Keratinocyte (primary cell): ENCODE results near the gene UGT1A8. TPM values are rescaled to one million over a fixed set of nuclear protein-coding genes. Genes with fewer than 3 reads are reported as not detected.

Source experiments
- DNase-seq: peaks from one replicate; pipeline ENCODE4 v3.0.0-alpha.2; 2011; ENCODE audit warnings: low read depth, missing footprints, low spot score
- FAIRE-seq: peaks from 2 replicates; lab custom pipeline; 2011; peaks lifted over from hg19 to GRCh38; lab: Jason Lieb, UNC
- H2AFZ ChIP-seq: 2 replicates; pipeline ENCODE4 v1.6.0; 2012; ENCODE audit warnings: low read length, control low read depth, inconsistent platforms; ENCODE audit not compliant: control insufficient read depth
- H3K27ac ChIP-seq: 2 replicates; pipeline ENCODE4 v1.5.1; 2011; ENCODE audit warnings: low read length; ENCODE audit not compliant: control insufficient read depth, insufficient read depth
- H3K27me3 ChIP-seq: 3 replicates; pipeline ENCODE4 v1.6.0; 2011; ENCODE audit warnings: low read length; ENCODE audit not compliant: control insufficient read depth, insufficient read depth; ENCODE audit errors: extremely low read depth
- H3K36me3 ChIP-seq, 2 experiments: 2 replicates in 1 of 2; 3 replicates in 1 of 2; pipeline ENCODE4 v1.5.1; 2011; ENCODE audit warnings: low read length in 2 of 2, mild to moderate bottlenecking in 1 of 2; ENCODE audit not compliant: control insufficient read depth in 2 of 2, insufficient read depth in 2 of 2; ENCODE audit errors: extremely low read depth in 1 of 2
- H3K4me1 ChIP-seq: 3 replicates; pipeline ENCODE4 v1.5.1; 2011; ENCODE audit warnings: low read length; ENCODE audit not compliant: control insufficient read depth, insufficient read depth; ENCODE audit errors: extremely low read depth
- H3K4me2 ChIP-seq: 3 replicates; pipeline ENCODE4 v1.6.0; 2011; ENCODE audit warnings: low read depth, low read length; ENCODE audit not compliant: control insufficient read depth, insufficient read depth; ENCODE audit errors: extremely low read depth
- H3K4me3 ChIP-seq, 3 experiments: fragments of 200-600 bp in 1 of 3; sonication (generic) in 1 of 3; 2 replicates in 2 of 3; 3 replicates in 1 of 3; pipeline ENCODE4 v1.5.1; 2011 to 2016; ENCODE audit warnings: low read length in 3 of 3, mild to moderate bottlenecking in 3 of 3, control low read depth in 2 of 3, inconsistent platforms in 1 of 3, low read depth in 1 of 3, mixed read lengths in 1 of 3, mixed run types in 1 of 3, moderate library complexity in 1 of 3; ENCODE audit not compliant: control insufficient read depth in 2 of 3, insufficient read depth in 2 of 3; ENCODE audit errors: extremely low read depth in 1 of 3
- H3K79me2 ChIP-seq: 2 replicates; pipeline ENCODE4 v1.6.0; 2012; ENCODE audit warnings: low read length; ENCODE audit not compliant: control insufficient read depth, insufficient read depth
- H3K9ac ChIP-seq: 3 replicates; pipeline ENCODE4 v1.6.0; 2011; ENCODE audit warnings: low read length; ENCODE audit not compliant: control insufficient read depth, insufficient read depth; ENCODE audit errors: extremely low read depth
- H3K9me1 ChIP-seq: 3 replicates; pipeline ENCODE4 v1.6.0; 2011; ENCODE audit warnings: low read length; ENCODE audit not compliant: control insufficient read depth, insufficient read depth; ENCODE audit errors: extremely low read depth
- H3K9me3 ChIP-seq: 2 replicates; pipeline ENCODE4 v1.5.1; 2012; ENCODE audit warnings: low read depth, low read length; ENCODE audit not compliant: control insufficient read depth
- H4K20me1 ChIP-seq: 3 replicates; pipeline ENCODE4 v1.6.0; 2011; ENCODE audit warnings: low read length; ENCODE audit not compliant: control insufficient read depth, insufficient read depth; ENCODE audit errors: extremely low read depth
- CTCF ChIP-seq, 3 experiments: IDR thresholded peaks in 1 of 3; conservative IDR thresholded peaks in 1 of 3; optimal IDR thresholded peaks in 1 of 3; 2 replicates in 2 of 3; 3 replicates in 1 of 3; pipeline versions ENCODE3 to v1.5.1; 2011; ENCODE audit warnings: low read length in 3 of 3, mild to moderate bottlenecking in 3 of 3, moderate library complexity in 2 of 3, control low read depth in 1 of 3, inconsistent platforms in 1 of 3; ENCODE audit not compliant: insufficient read depth in 2 of 3; ENCODE audit errors: extremely low read depth in 1 of 3
- EZH2 ChIP-seq: IDR thresholded peaks from one replicate; pipeline ENCODE4 v1.6.1; 2012; ENCODE audit warnings: inconsistent platforms, mild to moderate bottlenecking, low read length, moderate library complexity
- dilution Hi-C: fragments of 300-500 bp; cut with MboI; formaldehyde crosslinking; loops from one replicate; pipeline ENCODE4 v1.7.0; 2020; ENCODE audit warnings: low sequenced_read_pairs; ENCODE audit not compliant: extremely low pct_ligation_motif_present
- polyA plus RNA-seq, 5 experiments: library from polyadenylated mRNA; depleted of rRNA in 3 of 5; stranded (reverse) in 3 of 5; stranded (forward) in 1 of 5; unstranded in 1 of 5; fragments of >200 nt; gene quantifications; 1 replicate in 1 of 5; 2 replicates in 3 of 5; 3 replicates in 1 of 5; pipeline versions ENCODE4 v1.2.1 to v1.2.3, GENCODE V29; 2011 to 2012; ENCODE audit warnings: missing spikeins in 2 of 5, low read depth in 1 of 5, low replicate concordance in 1 of 5

Gene UGT1A8
- polyA plus RNA-seq, 1 donor (not counting 4 experiments of a cell fraction or from before 2014, with no cell fraction given), result 0.64 TPM

GRCh38 chr2:233768076-233768475 lies 150.6 kb downstream of the UGT1A8 start:
- H2AFZ ChIP-seq, result no peak overlapping the region
- dilution Hi-C loops, result no loop called here
- no peak for FAIRE-seq
- H4K20me1 ChIP-seq, result no peaks in the 10 kb centered on the region
- H3K27me3 ChIP-seq, result no peaks in the 10 kb centered on the region
- peaks cover 4% of the 10 kb centered on the region for H3K79me2 ChIP-seq
- no peak overlapping the region for H3K27ac ChIP-seq
- no peak for DNase-seq
- H3K36me3 ChIP-seq, result peaks cover 17 to 19% of the 10 kb centered on the region in 2 experiments
- H3K9ac ChIP-seq, result no peak overlapping the region
- H3K4me1 ChIP-seq, result peaks cover 13% of the 10 kb centered on the region
- no peaks in the 10 kb centered on the region for H3K9me3 ChIP-seq
- TF ChIP-seq CTCF (optimal IDR thresholded peaks at IDR 0.05 in 1 of 3, IDR thresholded peaks at IDR 0.05 in 1 of 3, conservative IDR thresholded peaks at IDR 0.05 in 1 of 3; ENCODE audit: extremely low read depth in 1 of 3, insufficient read depth in 2 of 3, low read length in 3 of 3) (no peak), EZH2 (no peak)
- H3K4me2 ChIP-seq, result no peak overlapping the region
- H3K9me1 ChIP-seq, result no peaks in the 10 kb centered on the region
- no peak overlapping the region for H3K4me3 ChIP-seq

GRCh38 chr2:233769260-233769659 lies 151.8 kb downstream of the UGT1A8 start:
- Histone ChIP-seq H2AFZ (no peak overlapping the region), H3K27me3 (no peaks in the 10 kb centered on the region), H3K9me3 (no peaks in the 10 kb centered on the region), H3K4me1 (peaks cover 6% of the 10 kb centered on the region), H3K79me2 (peaks cover 4% of the 10 kb centered on the region), H3K4me2 (no peak overlapping the region), H4K20me1 (no peaks in the 10 kb centered on the region), H3K9me1 (no peaks in the 10 kb centered on the region), H3K9ac (no peak overlapping the region), H3K27ac (no peak overlapping the region), H3K4me3 (no peak overlapping the region), H3K36me3 (peaks cover 17 to 19% of the 10 kb centered on the region in 2 experiments)
- TF ChIP-seq CTCF (optimal IDR thresholded peaks at IDR 0.05 in 1 of 3, IDR thresholded peaks at IDR 0.05 in 1 of 3, conservative IDR thresholded peaks at IDR 0.05 in 1 of 3; ENCODE audit: extremely low read depth in 1 of 3, insufficient read depth in 2 of 3, low read length in 3 of 3) (no peak), EZH2 (no peak)
- no peak for DNase-seq
- FAIRE-seq, result no peak
- dilution Hi-C loops, result no loop called here
